ENCODE data around the gene FOXP2. TPM values are rescaled to one million over a fixed set of nuclear protein-coding genes. Genes with fewer than 3 reads are reported as not detected.

Gene FOXP2
- polyA plus RNA-seq, 2 of the 4 experiments (the other 2 are of a cell fraction) = 0.05 TPM; not detected in 1

DNA sequence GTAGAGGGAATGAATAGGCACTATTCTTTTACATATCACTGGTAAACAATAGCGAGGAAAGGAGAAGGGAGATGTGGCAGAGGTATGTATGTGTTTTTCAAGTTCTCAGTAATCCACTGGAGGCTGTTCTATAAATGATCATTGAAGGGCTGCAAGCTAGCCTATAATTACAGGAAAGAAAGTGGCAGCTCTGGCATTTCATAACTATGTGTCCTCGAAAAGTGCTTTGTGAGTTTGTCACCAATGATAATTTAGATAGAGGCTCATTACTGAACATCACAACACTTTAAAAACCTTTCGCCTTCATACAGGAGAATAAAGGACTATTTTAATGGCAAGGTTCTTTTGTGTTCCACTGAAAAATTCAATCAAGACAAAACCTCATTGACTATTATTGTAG, 235.1 kb downstream of the FOXP2 start:
- TF ChIP-seq HDAC2 (IDR thresholded peaks at IDR 0.05) (no peak), EP300 (IDR thresholded peaks at IDR 0.05) (no peak), POLR2A (IDR thresholded peaks at IDR 0.05; ENCODE audit: low read length) (no peak), SMC3 (IDR thresholded peaks at IDR 0.05) (no peak), EHMT2 (IDR thresholded peaks at IDR 0.05; ENCODE audit: low read depth) (no peak), NPAS2 (CRISPR knock-in tag; IDR thresholded peaks at IDR 0.05; ENCODE audit: borderline replicate concordance) (no peak), CBX8 (IDR thresholded peaks at IDR 0.05) (no peak), HOXB5 (CRISPR knock-in tag; IDR thresholded peaks at IDR 0.05) (no peak), ZNF302 (CRISPR knock-in tag; IDR thresholded peaks at IDR 0.05) (no peak)
- TF ChIP-seq, protein P1, sequence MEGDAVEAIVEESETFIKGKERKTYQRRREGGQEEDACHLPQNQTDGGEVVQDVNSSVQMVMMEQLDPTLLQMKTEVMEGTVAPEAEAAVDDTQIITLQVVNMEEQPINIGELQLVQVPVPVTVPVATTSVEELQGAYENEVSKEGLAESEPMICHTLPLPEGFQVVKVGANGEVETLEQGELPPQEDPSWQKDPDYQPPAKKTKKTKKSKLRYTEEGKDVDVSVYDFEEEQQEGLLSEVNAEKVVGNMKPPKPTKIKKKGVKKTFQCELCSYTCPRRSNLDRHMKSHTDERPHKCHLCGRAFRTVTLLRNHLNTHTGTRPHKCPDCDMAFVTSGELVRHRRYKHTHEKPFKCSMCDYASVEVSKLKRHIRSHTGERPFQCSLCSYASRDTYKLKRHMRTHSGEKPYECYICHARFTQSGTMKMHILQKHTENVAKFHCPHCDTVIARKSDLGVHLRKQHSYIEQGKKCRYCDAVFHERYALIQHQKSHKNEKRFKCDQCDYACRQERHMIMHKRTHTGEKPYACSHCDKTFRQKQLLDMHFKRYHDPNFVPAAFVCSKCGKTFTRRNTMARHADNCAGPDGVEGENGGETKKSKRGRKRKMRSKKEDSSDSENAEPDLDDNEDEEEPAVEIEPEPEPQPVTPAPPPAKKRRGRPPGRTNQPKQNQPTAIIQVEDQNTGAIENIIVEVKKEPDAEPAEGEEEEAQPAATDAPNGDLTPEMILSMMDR (IDR thresholded peaks at IDR 0.05) = no peak
- no peak overlapping the region for H3K27ac ChIP-seq
- WGBS (ENCODE audit: missing lambda C conversion rate) = 52% methylated on average over 3 of the region's 3 CpGs
- no peaks in the 10 kb centered on the region for H3K9me3 ChIP-seq
- POLR2A ChIA-PET = no interaction called here
- FAIRE-seq (no peak), DNase-seq (ENCODE audit: low read depth in 1 of 2, low spot score in 1 of 2) (no peak), ATAC-seq (no peak)
- CTCF ChIA-PET = no interaction called here
- H3K4me3 ChIP-seq = no peak overlapping the region
- no peaks in the 10 kb centered on the region for H3K4me1 ChIP-seq
- H3K4me2 ChIP-seq = no peak overlapping the region

GRCh38 chr7:114650491-114650890, 235.9 kb downstream of the FOXP2 start:
- no peak overlapping the region for H3K27ac ChIP-seq
- DNase-seq (ENCODE audit: low read depth in 1 of 2, low spot score in 1 of 2) = no peak
- ChIA-PET POLR2A (no interaction called here), CTCF (no interaction called here)
- H3K4me1 ChIP-seq = no peaks in the 10 kb centered on the region
- H3K4me3 ChIP-seq = no peak overlapping the region
- FAIRE-seq = no peak
- H3K4me2 ChIP-seq = no peak overlapping the region
- TF ChIP-seq RAD21 (conservative IDR thresholded peaks at IDR 0.05 in 1 of 2, IDR thresholded peaks at IDR 0.05 in 1 of 2) = no peak
- TF ChIP-seq, protein P2, sequence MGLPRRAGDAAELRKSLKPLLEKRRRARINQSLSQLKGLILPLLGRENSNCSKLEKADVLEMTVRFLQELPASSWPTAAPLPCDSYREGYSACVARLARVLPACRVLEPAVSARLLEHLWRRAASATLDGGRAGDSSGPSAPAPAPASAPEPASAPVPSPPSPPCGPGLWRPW (IDR thresholded peaks at IDR 0.05) = no peak
- no peak for TF ChIP-seq MAX (IDR thresholded peaks at IDR 0.05)
- TF ChIP-seq ZC3H11A (IDR thresholded peaks at IDR 0.05) = no peak
- no peak for TF ChIP-seq CBX2 (IDR thresholded peaks at IDR 0.05; ENCODE audit: borderline replicate concordance, low read depth)
- no peak for TF ChIP-seq NR3C1 (IDR thresholded peaks at IDR 0.05)
- no peaks in the 10 kb centered on the region for H3K9me3 ChIP-seq
- ATAC-seq = no peak

DNA sequence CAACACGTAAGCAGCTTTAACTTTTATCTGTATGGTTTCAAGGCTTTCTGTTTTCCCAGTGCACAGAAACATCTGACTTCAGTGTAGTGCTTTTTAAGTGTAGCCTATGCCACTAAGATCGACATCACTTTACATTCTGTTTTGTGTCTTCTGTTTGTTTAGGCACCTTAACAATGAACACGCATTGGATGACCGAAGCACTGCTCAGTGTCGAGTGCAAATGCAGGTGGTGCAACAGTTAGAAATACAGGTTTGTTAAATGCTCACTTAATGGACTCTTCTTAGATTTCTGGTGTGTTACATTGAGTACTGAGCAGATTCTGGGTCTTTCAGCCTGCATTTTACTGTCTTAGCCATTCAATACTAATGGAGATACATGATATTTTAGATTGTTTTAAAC, 237.4 kb downstream of the FOXP2 start:
- ATAC-seq = no peak
- CTCF ChIA-PET = no interaction called here
- peak; percentile 39 for FAIRE-seq

DNA sequence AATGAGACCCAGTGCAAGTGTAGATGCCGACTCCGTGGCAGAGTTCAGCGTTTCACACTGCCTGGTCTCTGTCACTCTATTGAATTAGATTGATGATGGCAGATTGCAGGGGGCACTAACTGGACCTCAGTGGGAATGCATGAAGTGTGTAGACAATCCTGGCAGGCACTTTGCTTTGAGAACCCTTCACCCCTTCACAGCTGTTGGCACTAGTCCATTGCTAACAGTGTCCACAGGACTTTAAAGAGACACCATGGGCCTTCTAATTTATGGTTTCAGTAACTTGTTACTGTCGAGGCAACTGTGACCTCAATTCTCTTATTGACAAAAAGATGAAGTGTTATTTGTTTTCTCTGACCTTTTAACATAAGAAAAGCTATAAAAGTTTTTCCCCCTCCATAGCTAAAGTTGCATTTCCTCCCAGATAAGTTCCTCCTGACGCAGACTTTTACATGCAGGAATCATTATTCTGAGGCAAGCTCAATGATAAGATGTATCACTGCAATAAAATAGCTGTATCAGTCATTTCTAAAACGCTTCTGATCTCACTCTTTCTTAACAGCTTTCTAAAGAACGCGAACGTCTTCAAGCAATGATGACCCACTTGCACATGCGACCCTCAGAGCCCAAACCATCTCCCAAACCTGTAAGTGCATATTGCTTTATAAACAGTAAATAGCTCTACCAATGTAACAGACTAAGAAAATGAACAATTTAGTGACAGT, 238.9 kb downstream of the FOXP2 start:
- ATAC-seq (no peak), DNase-seq (ENCODE audit: low read depth in 1 of 2, low spot score in 1 of 2) (peak in 1 of 2 experiments; percentile 2), FAIRE-seq (no peak)
- CTCF ChIA-PET = interaction anchor here (0.7 to 1.6 kb wide), 3 partner anchors 16 to 27 kb away, joined by 4 to 5 read pairs (median 4); no protein-coding TSS in a partner anchor
- 62% methylated on average over 10 of the region's 10 CpGs for WGBS (ENCODE audit: missing lambda C conversion rate)
- Histone ChIP-seq H3K4me1 (no peaks in the 10 kb centered on the region), H3K4me3 (no peak overlapping the region), H3K9me3 (no peaks in the 10 kb centered on the region), H3K4me2 (peak overlapping the region; percentile 38), H3K27ac (no peak overlapping the region)
- TF ChIP-seq ATOH8 (CRISPR knock-in tag; IDR thresholded peaks at IDR 0.05; ENCODE audit: low read depth) (no peak), BHLHE40 (IDR thresholded peaks at IDR 0.05; ENCODE audit: low read depth, low read length) (no peak), MAZ (IDR thresholded peaks at IDR 0.05; ENCODE audit: borderline replicate concordance, low read depth, low read length) (no peak), HMGXB4 (CRISPR knock-in tag; IDR thresholded peaks at IDR 0.05; ENCODE audit: borderline replicate concordance) (no peak)
- TF ChIP-seq, protein P3, sequence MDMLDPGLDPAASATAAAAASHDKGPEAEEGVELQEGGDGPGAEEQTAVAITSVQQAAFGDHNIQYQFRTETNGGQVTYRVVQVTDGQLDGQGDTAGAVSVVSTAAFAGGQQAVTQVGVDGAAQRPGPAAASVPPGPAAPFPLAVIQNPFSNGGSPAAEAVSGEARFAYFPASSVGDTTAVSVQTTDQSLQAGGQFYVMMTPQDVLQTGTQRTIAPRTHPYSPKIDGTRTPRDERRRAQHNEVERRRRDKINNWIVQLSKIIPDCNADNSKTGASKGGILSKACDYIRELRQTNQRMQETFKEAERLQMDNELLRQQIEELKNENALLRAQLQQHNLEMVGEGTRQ (IDR thresholded peaks at IDR 0.05) = no peak
- TF ChIP-seq, protein P2 (IDR thresholded peaks at IDR 0.05) = no peak
- POLR2A ChIA-PET = no interaction called here

More for the DNA sequence above, 237.4 kb downstream of the FOXP2 start:
- no peak overlapping the region for H3K4me2 ChIP-seq
- POLR2A ChIA-PET = no interaction called here
- no peak overlapping the region for H3K27ac ChIP-seq
- H3K4me3 ChIP-seq = no peak overlapping the region
- no peak for DNase-seq (ENCODE audit: low read depth in 1 of 2, low spot score in 1 of 2)
- no peaks in the 10 kb centered on the region for H3K9me3 ChIP-seq
- 78% methylated on average over 5 of the region's 5 CpGs for WGBS (ENCODE audit: missing lambda C conversion rate)
- no peaks in the 10 kb centered on the region for H3K4me1 ChIP-seq
- no peak for TF ChIP-seq CBX2 (IDR thresholded peaks at IDR 0.05; ENCODE audit: borderline replicate concordance, low read depth)
